RWPE2 (cell line): ENCODE results near the gene NCMAP.

Experiments used
- ATAC-seq: fragments of 200-7000 bp; cut with Tn5 transposase; 3 replicates; pipeline ENCODE4 v1.9.1; 2021; ENCODE audit warnings: low read depth
- DNase-seq: peaks from one replicate; pipeline ENCODE4 v3.0.0-alpha.2; 2020; ENCODE audit warnings: low spot score
- H3K27ac ChIP-seq: fragments of 450-650 bp; 2 replicates; pipeline ENCODE4 v1.5.1; 2017; ENCODE audit warnings: mild to moderate bottlenecking; ENCODE audit not compliant: poor library complexity, severe bottlenecking
- H3K27me3 ChIP-seq: fragments of 250-450 bp; sonication (Bioruptor Pico); 2 replicates; pipeline ENCODE4 v1.5.1; 2021; ENCODE audit warnings: mild to moderate bottlenecking, moderate library complexity; ENCODE audit not compliant: insufficient read depth, poor library complexity, severe bottlenecking
- H3K36me3 ChIP-seq: fragments of 250-450 bp; sonication (Bioruptor Pico); 2 replicates; pipeline ENCODE4 v1.5.1; 2020; ENCODE audit warnings: low read depth, mild to moderate bottlenecking, moderate library complexity
- H3K4me1 ChIP-seq: fragments of 250-450 bp; sonication (Bioruptor Pico); 2 replicates; pipeline ENCODE4 v1.5.1; 2021; ENCODE audit warnings: mild to moderate bottlenecking, moderate library complexity; ENCODE audit not compliant: insufficient read depth, poor library complexity, severe bottlenecking
- H3K4me3 ChIP-seq: fragments of 250-450 bp; sonication (Bioruptor Pico); 2 replicates; pipeline ENCODE4 v1.5.1; 2021; ENCODE audit warnings: mild to moderate bottlenecking, moderate library complexity; ENCODE audit not compliant: severe bottlenecking
- H3K9me3 ChIP-seq: fragments of 250-450 bp; sonication (Bioruptor Pico); 2 replicates; pipeline ENCODE4 v1.5.1; 2021; ENCODE audit warnings: mild to moderate bottlenecking, moderate library complexity; ENCODE audit not compliant: severe bottlenecking
- CTCF ChIP-seq: fragments of 450-650 bp; IDR thresholded peaks from one replicate; pipeline ENCODE4 v1.5.1; 2017; ENCODE audit warnings: mild to moderate bottlenecking, moderate library complexity; ENCODE audit not compliant: poor library complexity, severe bottlenecking

NCMAP gene

GRCh38 chr1:24540906-24541710 lies 14.8 kb upstream of the NCMAP start:
- no peak for TF ChIP-seq CTCF

GRCh38 chr1:24541711-24542346 lies 14.1 kb upstream of the NCMAP start:
- DNase-seq (no peak), ATAC-seq (no peak)
- no peaks in the 10 kb centered on the region for H3K27me3 ChIP-seq
- peaks cover 26% of the 10 kb centered on the region for H3K4me1 ChIP-seq
- no peak overlapping the region for H3K4me3 ChIP-seq
- H3K36me3 ChIP-seq, result no peaks in the 10 kb centered on the region
- peak overlapping the region; percentile 40 for H3K27ac ChIP-seq
- peak; percentile 53 for TF ChIP-seq CTCF
- H3K9me3 ChIP-seq, result no peaks in the 10 kb centered on the region

More at GRCh38 chr1:24540906-24541710, 14.8 kb upstream of the NCMAP start:
- peak; percentile 96 for ATAC-seq
- no peak for DNase-seq
- no peak overlapping the region for H3K4me3 ChIP-seq
- peak overlapping the region; percentile 40 for H3K27ac ChIP-seq
- no peaks in the 10 kb centered on the region for H3K27me3 ChIP-seq
- peaks cover 26% of the 10 kb centered on the region for H3K4me1 ChIP-seq
- H3K36me3 ChIP-seq, result peaks cover 5% of the 10 kb centered on the region
- no peaks in the 10 kb centered on the region for H3K9me3 ChIP-seq

- H3K4me1 ChIP-seq, result peaks cover 26% of the 10 kb centered on the region
- peak overlapping the region; percentile 11 for H3K27ac ChIP-seq
- no peak overlapping the region for H3K4me3 ChIP-seq
- DNase-seq, result no peak
- peak; percentile 41; the same call in 1 of the 3 replicates for ATAC-seq
- H3K36me3 ChIP-seq, result no peaks in the 10 kb centered on the region
- no peaks in the 10 kb centered on the region for H3K9me3 ChIP-seq
- no peaks in the 10 kb centered on the region for H3K27me3 ChIP-seq
- no peak for TF ChIP-seq CTCF
Measured at GRCh38 chr1:24544239-24544638, 11.6 kb upstream of the NCMAP start.

GRCh38 chr1:24545662-24546061 lies 10.2 kb upstream of the NCMAP start:
- TF ChIP-seq CTCF, result no peak
- Histone ChIP-seq H3K4me3 (no peak overlapping the region), H3K36me3 (no peaks in the 10 kb centered on the region), H3K27ac (no peak overlapping the region), H3K27me3 (no peaks in the 10 kb centered on the region), H3K4me1 (peaks cover 23% of the 10 kb centered on the region), H3K9me3 (no peaks in the 10 kb centered on the region)
- ATAC-seq, result no peak
- DNase-seq, result no peak

- peaks cover 11% of the 10 kb centered on the region for H3K4me1 ChIP-seq
- no peak for TF ChIP-seq CTCF
- no peaks in the 10 kb centered on the region for H3K9me3 ChIP-seq
- no peak overlapping the region for H3K4me3 ChIP-seq
- DNase-seq (no peak), ATAC-seq (no peak)
- no peaks in the 10 kb centered on the region for H3K36me3 ChIP-seq
- no peaks in the 10 kb centered on the region for H3K27me3 ChIP-seq
- H3K27ac ChIP-seq, result no peak overlapping the region
Measured at GRCh38 chr1:24547195-24547594, 8.7 kb upstream of the NCMAP start.
